IMR-90 (cell line): ENCODE results near the gene FCHSD2. TPM values are rescaled to one million over a fixed set of nuclear protein-coding genes. Genes with fewer than 3 reads are reported as not detected.

Experiments
- ATAC-seq: fragments of 200-7000 bp; cut with Tn5 transposase; 2 replicates; pipeline ENCODE4 v1.9.1; 2020; ENCODE audit warnings: low read depth, mild to moderate bottlenecking, moderate library complexity
- BruUV-seq: library from RNA; stranded (reverse); fragments of 400-500 nt; replicated peaks from 2 replicates; lab custom pipeline; 2021; lab: Mats Ljungman, UMichigan
- CTCF ChIA-PET: fragments of 300-600 bp; formaldehyde crosslinking; extraction: SDS; loops from one replicate; lab custom pipeline; 2021; ENCODE audit warnings: antibody characterized with exemption; lab: Yijun Ruan, JAX
- POLR2A ChIA-PET: fragments of 300-600 bp; sonication (Branson Sonifier 250); formaldehyde crosslinking; loops from one replicate; lab custom pipeline; 2022; ENCODE audit warnings: antibody characterized with exemption; ENCODE audit not compliant: unreplicated experiment; lab: Charles Lee
- DNase-seq: peaks from one replicate; pipeline ENCODE4 v3.0.0; 2013
- H2AFZ ChIP-seq: replicated peaks from 2 replicates; pipeline ENCODE3; 2013; ENCODE audit warnings: low read length, mild to moderate bottlenecking; ENCODE audit not compliant: poor library complexity
- H2AK5ac ChIP-seq: 2 replicates; pipeline ENCODE4 v1.6.1; 2013; ENCODE audit warnings: low read depth, low read length, inconsistent platforms
- H2AK9ac ChIP-seq: replicated peaks from 2 replicates; pipeline ENCODE3; 2013; ENCODE audit warnings: mild to moderate bottlenecking, low read depth, low read length, moderate library complexity; ENCODE audit not compliant: poor library complexity
- H2BK120ac ChIP-seq: 2 replicates; pipeline ENCODE4 v1.6.1; 2013; ENCODE audit warnings: low read depth, low read length, inconsistent platforms
- H2BK15ac ChIP-seq: 3 replicates; pipeline ENCODE4 v1.6.1; 2013; ENCODE audit warnings: low read depth, low read length, inconsistent platforms
- H2BK20ac ChIP-seq: 2 replicates; pipeline ENCODE4 v1.6.1; 2013; ENCODE audit warnings: low read depth, mild to moderate bottlenecking, inconsistent platforms, low read length, moderate library complexity
- H2BK5ac ChIP-seq: 2 replicates; pipeline ENCODE4 v1.6.1; 2013; ENCODE audit warnings: mild to moderate bottlenecking, low read depth, low read length, inconsistent platforms; ENCODE audit not compliant: poor library complexity, severe bottlenecking
- H3K14ac ChIP-seq: replicated peaks from 2 replicates; pipeline ENCODE4 v1.6.1; 2013; ENCODE audit warnings: low read depth, low read length, inconsistent platforms
- H3K18ac ChIP-seq: 2 replicates; pipeline ENCODE4 v1.6.1; 2013; ENCODE audit warnings: low read depth, low read length, control low read depth
- H3K23ac ChIP-seq: 2 replicates; pipeline ENCODE4 v1.6.1; 2013; ENCODE audit warnings: low read depth, low read length, inconsistent platforms
- H3K27ac ChIP-seq: 2 replicates; pipeline ENCODE4 v1.5.1; 2013; ENCODE audit warnings: mild to moderate bottlenecking, control low read depth, low read length; ENCODE audit not compliant: insufficient read depth
- H3K27me3 ChIP-seq: 2 replicates; pipeline ENCODE4 v1.6.1; 2013; ENCODE audit warnings: low read length; ENCODE audit not compliant: control insufficient read depth, insufficient read depth
- H3K36me3 ChIP-seq: 2 replicates; pipeline ENCODE4 v1.6.1; 2013; ENCODE audit warnings: low read length, mixed read lengths; ENCODE audit not compliant: control insufficient read depth, insufficient read depth
- H3K4ac ChIP-seq: 2 replicates; pipeline ENCODE4 v1.6.1; 2013; ENCODE audit warnings: low read depth, low read length, inconsistent platforms
- H3K4me1 ChIP-seq: 2 replicates; pipeline ENCODE4 v1.6.1; 2013; ENCODE audit warnings: low read length, mixed read lengths; ENCODE audit not compliant: control insufficient read depth, insufficient read depth
- H3K4me2 ChIP-seq: 2 replicates; pipeline ENCODE4 v1.6.1; 2013; ENCODE audit warnings: low read depth, mild to moderate bottlenecking, control low read depth, low read length, moderate library complexity
- H3K4me3 ChIP-seq: 2 replicates; pipeline ENCODE4 v1.5.1; 2013; ENCODE audit warnings: low read depth, mild to moderate bottlenecking, control low read depth, low read length, moderate library complexity; ENCODE audit not compliant: insufficient read depth
- H3K56ac ChIP-seq: 2 replicates; pipeline ENCODE4 v1.6.1; 2013; ENCODE audit warnings: low read length, inconsistent platforms; ENCODE audit not compliant: insufficient read depth; ENCODE audit errors: extremely low read depth
- H3K79me1 ChIP-seq, 2 experiments: 2 replicates each; pipeline ENCODE4 v1.6.1; 2013; ENCODE audit warnings: low read length in 2 of 2, inconsistent platforms in 1 of 2, low read depth in 1 of 2
- H3K9ac ChIP-seq: 2 replicates; pipeline ENCODE4 v1.6.1; 2013; ENCODE audit warnings: low read depth, low read length, control low read depth
- H3K9me1 ChIP-seq: 2 replicates; pipeline ENCODE4 v1.6.1; 2013; ENCODE audit warnings: low read length, inconsistent platforms; ENCODE audit not compliant: insufficient read depth
- H3K9me3 ChIP-seq: 2 replicates; pipeline ENCODE4 v1.6.1; 2013; ENCODE audit warnings: low read length; ENCODE audit not compliant: control insufficient read depth, insufficient read depth
- H4K20me1 ChIP-seq: 2 replicates; pipeline ENCODE4 v1.6.1; 2013; ENCODE audit warnings: low read length, inconsistent platforms; ENCODE audit not compliant: insufficient read depth
- H4K5ac ChIP-seq: 2 replicates; pipeline ENCODE4 v1.6.1; 2013; ENCODE audit warnings: mild to moderate bottlenecking, low read depth, low read length, control low read depth
- H4K8ac ChIP-seq, 2 experiments: 2 replicates each; pipeline ENCODE4 v1.6.1; 2013; ENCODE audit warnings: low read depth in 2 of 2, low read length in 2 of 2, control low read depth in 1 of 2, inconsistent platforms in 1 of 2
- H4K91ac ChIP-seq: 2 replicates; pipeline ENCODE4 v1.6.1; 2013; ENCODE audit warnings: low read depth, low read length, inconsistent platforms; ENCODE audit not compliant: insufficient read depth
- BHLHE40 ChIP-seq: fragments of 150-350 bp; IDR thresholded peaks from 2 replicates; pipeline ENCODE4 v1.6.1; 2016; ENCODE audit warnings: mild to moderate bottlenecking, low read depth, low read length
- CHD1 ChIP-seq: IDR thresholded peaks from 2 replicates; pipeline ENCODE4 v1.6.1; 2012; ENCODE audit warnings: low read depth, low read length, improper control_type of control experiment
- CTCF ChIP-seq: conservative IDR thresholded peaks from 2 replicates; pipeline ENCODE4 v1.5.1; 2012; ENCODE audit warnings: mild to moderate bottlenecking, low read depth, low read length, improper control_type of control experiment
- MXI1 ChIP-seq: IDR thresholded peaks from 2 replicates; pipeline ENCODE4 v1.6.1; 2012; ENCODE audit warnings: low read depth, mild to moderate bottlenecking, low read length, moderate library complexity, borderline replicate concordance
- NFE2L2 ChIP-seq: fragments of 150-350 bp; IDR thresholded peaks from 2 replicates; pipeline ENCODE4 v1.6.1; 2016; ENCODE audit warnings: low read depth, mild to moderate bottlenecking, low read length
- RAD21 ChIP-seq: IDR thresholded peaks from 2 replicates; pipeline ENCODE4 v1.6.1; 2012; ENCODE audit warnings: low read length, improper control_type of control experiment
- RFX5 ChIP-seq: IDR thresholded peaks from 2 replicates; pipeline ENCODE4 v1.8.0; 2012; ENCODE audit warnings: low read depth, mild to moderate bottlenecking, low read length, moderate library complexity
- WGBS, 2 experiments: methylation state at CpG; one replicate each; pipeline versions ENCODE4 v1.1.5 to v1.1.7; 2013; ENCODE audit warnings: missing lambda C conversion rate in 2 of 2; ENCODE audit not compliant: insufficient read length in 1 of 2; ENCODE audit errors: extremely low coverage in 2 of 2; 5-methylcytosine and 5-hydroxymethylcytosine counted together
- dilution Hi-C: fragments of 300-500 bp; cut with HindIII; formaldehyde crosslinking; loops from one replicate; pipeline ENCODE4 v1.14.3; 2018; ENCODE audit warnings: low sequenced_read_pairs; ENCODE audit not compliant: unreplicated experiment
- in situ Hi-C: fragments of 300-500 bp; cut with MboI; formaldehyde crosslinking; loops from 3 replicates; pipeline ENCODE4 v1.14.3; 2019; ENCODE audit warnings: low sequenced_read_pairs, inconsistent platforms, mixed read lengths
- intact Hi-C: fragments of 100-400 bp; cut with micrococcal nuclease; formaldehyde crosslinking; loops from 2 replicates; pipeline ENCODE4 v1.10.0; 2022
- polyA plus RNA-seq, 3 experiments: library from polyadenylated mRNA; depleted of rRNA; stranded (reverse); fragments of >200 nt; gene quantifications; 2 replicates each; pipeline ENCODE4 v1.2.3, GENCODE V29; 2012; ENCODE audit warnings: low replicate concordance in 1 of 3
- total RNA-seq: library from RNA; depleted of rRNA; stranded (reverse); fragments of >200 nt; gene quantifications from 2 replicates; pipeline ENCODE4 v1.2.3, GENCODE V29; 2012

FCHSD2 gene
- total and polyA plus RNA-seq, 2 of the 4 experiments (the other 2 are of a cell fraction) = 5.9 to 18.7 TPM

GRCh38 chr11:73151416-73151815, 9.3 kb upstream of the FCHSD2 start:
- Histone ChIP-seq H3K4ac (no peak overlapping the region), H3K4me1 (peaks cover 12% of the 10 kb centered on the region; the same call in 1 of the 2 replicates), H3K56ac (no peak overlapping the region), H3K36me3 (no peaks in the 10 kb centered on the region), H3K9me3 (no peaks in the 10 kb centered on the region), H2BK120ac (no peak overlapping the region), H2AK9ac (peak overlapping the region; percentile 58), H2AK5ac (0 out of 2 replicates have a peak overlapping the region, but pooled peaks have one; percentile 17), H2BK20ac (no peak overlapping the region), H3K4me3 (no peak overlapping the region), H3K14ac (no peak overlapping the region), H3K27me3 (no peaks in the 10 kb centered on the region), H3K18ac (no peak overlapping the region), H3K23ac (no peak overlapping the region), H3K9me1 (peaks cover 7% of the 10 kb centered on the region), H3K27ac (no peak overlapping the region), H4K91ac (no peak overlapping the region), H2BK15ac (no peak overlapping the region; the same call in 2 of the 3 replicates), H2AFZ (peak overlapping the region; percentile 25), H4K20me1 (no peaks in the 10 kb centered on the region), H3K79me1 (peaks cover 0 to 6% of the 10 kb centered on the region in 2 experiments; a peak in 2 of 4 replicates), H4K8ac (no peak overlapping the region), H3K9ac (no peak overlapping the region), H2BK5ac (no peak overlapping the region), H3K4me2 (no peak overlapping the region), H4K5ac (no peak overlapping the region)
- no TSS peak for BruUV-seq
- WGBS, 2 experiments = 88% methylated on average over 1 of the region's 6 CpGs; no CpG with 5 or more reads in 1 of the 2 experiments
- no peak for TF ChIP-seq MXI1
- no peak for TF ChIP-seq CHD1
- TF ChIP-seq NFE2L2 = no peak
- TF ChIP-seq BHLHE40 = no peak
- TF ChIP-seq RFX5 = no peak
- no peak for TF ChIP-seq CTCF
- TF ChIP-seq RAD21 = no peak
- in situ Hi-C loops (no loop called here), intact Hi-C loops (no loop called here), dilution Hi-C loops (no loop called here)
- no peak for DNase-seq
- POLR2A ChIA-PET = no interaction called here
- no peak for ATAC-seq
- CTCF ChIA-PET = no interaction called here
